Measurements from ENCODE around the gene SPRY4.
"Not testable (repeated sequence)": the region's sequence is repeated elsewhere in the genome, so short reads cannot be mapped to it uniquely, and the experiment has no call there.

Gene SPRY4

GRCh38 chr5:142314109-142314508 is 10.7 kb downstream of the SPRY4 start:
- no peak for DNase-seq

GRCh38 chr5:142313682-142314081 is 11.1 kb downstream of the SPRY4 start:
- no peak for DNase-seq

- DNase-seq: no peak
Measured at GRCh38 chr5:142313275-142313674, 11.5 kb downstream of the SPRY4 start.

- no peak for DNase-seq
Measured at GRCh38 chr5:142312399-142312798, 12.4 kb downstream of the SPRY4 start.

GRCh38 chr5:142311725-142312124 is 13.1 kb downstream of the SPRY4 start:
- no peak for DNase-seq

- no peak for DNase-seq
Measured at GRCh38 chr5:142310803-142311202, 14.0 kb downstream of the SPRY4 start.

- no peak for DNase-seq
Measured at GRCh38 chr5:142309747-142310318, 15.0 kb downstream of the SPRY4 start.

- no peak for DNase-seq
Measured at GRCh38 chr5:142308358-142308757, 16.5 kb downstream of the SPRY4 start.

- no peak for DNase-seq
Measured at GRCh38 chr5:142307146-142307890, 17.5 kb downstream of the SPRY4 start.

- no peak for DNase-seq
Measured at GRCh38 chr5:142306077-142306502, 18.7 kb downstream of the SPRY4 start.

- DNase-seq: no peak
Measured at GRCh38 chr5:142305211-142305610, 19.6 kb downstream of the SPRY4 start.

GRCh38 chr5:142304013-142304701 is 20.7 kb downstream of the SPRY4 start:
- no peak for DNase-seq

- no peak for DNase-seq
Measured at GRCh38 chr5:142303565-142303964, 21.3 kb downstream of the SPRY4 start.

- no peak for DNase-seq
Measured at GRCh38 chr5:142301540-142301939, 23.3 kb downstream of the SPRY4 start.

GRCh38 chr5:142300677-142301076 is 24.1 kb downstream of the SPRY4 start:
- DNase-seq: no peak

GRCh38 chr5:142298789-142299188 is 26.0 kb downstream of the SPRY4 start:
- no peak for DNase-seq

GRCh38 chr5:142297786-142298185 is 27.0 kb downstream of the SPRY4 start:
- DNase-seq: not testable (repeated sequence)

- DNase-seq: no peak
Measured at GRCh38 chr5:142296914-142297417, 27.9 kb downstream of the SPRY4 start.

GRCh38 chr5:142295960-142296860 is 28.6 kb downstream of the SPRY4 start:
- no peak for DNase-seq

- DNase-seq: no peak
Measured at GRCh38 chr5:142295084-142295758, 29.6 kb downstream of the SPRY4 start.

GRCh38 chr5:142293486-142293885 is 31.3 kb downstream of the SPRY4 start:
- no peak for DNase-seq

- DNase-seq: no peak
Measured at GRCh38 chr5:142292808-142293207, 32.0 kb downstream of the SPRY4 start.

Data from NCI-H510A treated with DMSO at 0.1 percent for 48 hours (cell line).